H9 (cell line): ENCODE measurements around the gene JAG2. TPM values are rescaled to one million over a fixed set of nuclear protein-coding genes. Genes with fewer than 3 reads are reported as not detected.

Source experiments
- DNase-seq: peaks from one replicate; pipeline ENCODE4 v3.0.0-alpha.2; 2017
- H2AFZ ChIP-seq: one replicate; pipeline ENCODE4 v1.6.1; 2013; ENCODE audit warnings: mild to moderate bottlenecking, low read length, control low read depth, moderate library complexity
- H2AK5ac ChIP-seq: 2 replicates; pipeline ENCODE4 v1.6.1; 2013; ENCODE audit warnings: low read length, control low read depth, mixed read lengths; ENCODE audit not compliant: insufficient read length
- H2BK120ac ChIP-seq: one replicate; pipeline ENCODE4 v1.6.1; 2013; ENCODE audit warnings: low read depth, mild to moderate bottlenecking, low read length, control low read depth, inconsistent platforms; ENCODE audit not compliant: poor library complexity, severe bottlenecking
- H2BK12ac ChIP-seq: 2 replicates; pipeline ENCODE4 v1.6.1; 2013; ENCODE audit warnings: low read length, control low read depth, mixed read lengths, low read depth; ENCODE audit not compliant: insufficient read length
- H2BK15ac ChIP-seq: 2 replicates; pipeline ENCODE4 v1.6.1; 2013; ENCODE audit warnings: low read depth, low read length, control low read depth
- H2BK20ac ChIP-seq: one replicate; pipeline ENCODE4 v1.6.1; 2013; ENCODE audit warnings: low read depth, mild to moderate bottlenecking, low read length, control low read depth, inconsistent platforms; ENCODE audit not compliant: poor library complexity, severe bottlenecking
- H2BK5ac ChIP-seq: 2 replicates; pipeline ENCODE4 v1.6.1; 2013; ENCODE audit warnings: low read length, control low read depth, mixed read lengths; ENCODE audit not compliant: insufficient read length
- H3K14ac ChIP-seq: 2 replicates; pipeline ENCODE4 v1.6.1; 2013; ENCODE audit warnings: low read length, control low read depth; ENCODE audit not compliant: insufficient read depth
- H3K18ac ChIP-seq: 2 replicates; pipeline ENCODE4 v1.6.1; 2013; ENCODE audit warnings: low read depth, mild to moderate bottlenecking, mixed read lengths, low read length, control low read depth; ENCODE audit not compliant: insufficient read length
- H3K23ac ChIP-seq: 2 replicates; pipeline ENCODE4 v1.6.1; 2013; ENCODE audit warnings: low read length, control low read depth, mixed read lengths, low read depth; ENCODE audit not compliant: insufficient read length
- H3K23me2 ChIP-seq: 2 replicates; pipeline ENCODE4 v1.6.1; 2013; ENCODE audit warnings: low read depth, mild to moderate bottlenecking, mixed read lengths, low read length, control low read depth; ENCODE audit not compliant: insufficient read length, poor library complexity, severe bottlenecking
- H3K27ac ChIP-seq: 2 replicates; pipeline ENCODE4 v1.5.1; 2013; ENCODE audit warnings: low read length, control low read depth, mixed read lengths, low read depth; ENCODE audit not compliant: insufficient read length
- H3K27me3 ChIP-seq: 2 replicates; pipeline ENCODE4 v1.6.1; 2013; ENCODE audit warnings: low read length, control low read depth, inconsistent platforms; ENCODE audit not compliant: insufficient read depth
- H3K4ac ChIP-seq: 2 replicates; pipeline ENCODE4 v1.6.1; 2013; ENCODE audit warnings: low read depth, mild to moderate bottlenecking, control low read depth, inconsistent platforms, low read length, moderate library complexity
- H3K4me1 ChIP-seq: 2 replicates; pipeline ENCODE4 v1.6.1; 2013; ENCODE audit warnings: low read length, control low read depth, inconsistent platforms; ENCODE audit not compliant: insufficient read depth
- H3K4me2 ChIP-seq: 2 replicates; pipeline ENCODE4 v1.6.1; 2013; ENCODE audit warnings: low read length, control low read depth, mixed read lengths; ENCODE audit not compliant: insufficient read length, insufficient read depth
- H3K56ac ChIP-seq: 2 replicates; pipeline ENCODE4 v1.6.1; 2013; ENCODE audit warnings: low read depth, mild to moderate bottlenecking, mixed read lengths, low read length, control low read depth; ENCODE audit not compliant: insufficient read length
- H3K79me1 ChIP-seq: 2 replicates; pipeline ENCODE4 v1.6.1; 2013; ENCODE audit warnings: low read depth, mild to moderate bottlenecking, moderate library complexity, low read length, control low read depth, inconsistent platforms; ENCODE audit not compliant: insufficient read depth, poor library complexity, severe bottlenecking
- H3K79me2 ChIP-seq: 2 replicates; pipeline ENCODE4 v1.6.1; 2013; ENCODE audit warnings: low read length, control low read depth, inconsistent platforms; ENCODE audit not compliant: insufficient read depth
- H3K9ac ChIP-seq: 2 replicates; pipeline ENCODE4 v1.6.1; 2013; ENCODE audit warnings: low read length, control low read depth, mixed read lengths; ENCODE audit not compliant: insufficient read length; ENCODE audit errors: extremely low read depth
- H3K9me3 ChIP-seq: one replicate; pipeline ENCODE4 v1.6.1; 2013; ENCODE audit warnings: low read depth, low read length, inconsistent platforms; ENCODE audit not compliant: control insufficient read depth
- H3T11ph ChIP-seq: one replicate; pipeline ENCODE4 v1.6.1; 2013; ENCODE audit warnings: mild to moderate bottlenecking, low read length, control low read depth, inconsistent platforms
- H4K20me1 ChIP-seq: one replicate; pipeline ENCODE4 v1.6.1; 2013; ENCODE audit not compliant: control insufficient read depth, insufficient read length, insufficient read depth
- H4K5ac ChIP-seq: 2 replicates; pipeline ENCODE4 v1.6.1; 2013; ENCODE audit warnings: low read depth, mild to moderate bottlenecking, mixed read lengths, low read length, control low read depth; ENCODE audit not compliant: insufficient read length
- H4K8ac ChIP-seq: replicated peaks from 2 replicates; pipeline ENCODE4 v1.6.1; 2013; ENCODE audit warnings: low read length, control low read depth, mixed read lengths, low read depth; ENCODE audit not compliant: insufficient read length
- H4K91ac ChIP-seq: 2 replicates; pipeline ENCODE4 v1.6.1; 2013; ENCODE audit warnings: low read depth, mild to moderate bottlenecking, moderate library complexity, mixed read lengths, low read length, control low read depth; ENCODE audit not compliant: insufficient read length
- H3K27ac Mint-ChIP-seq, 3 experiments: 2 replicates in 2 of 3; 3 replicates in 1 of 3; pipeline ENCODE4 v1.8.0; 2020 to 2021; ENCODE audit warnings: mixed read lengths in 3 of 3, mild to moderate bottlenecking in 1 of 3, moderate library complexity in 1 of 3
- H3K27me3 Mint-ChIP-seq: 2 replicates; pipeline ENCODE4 v1.8.0; 2021; ENCODE audit warnings: low read depth, mild to moderate bottlenecking, moderate library complexity, mixed read lengths
- H3K36me3 Mint-ChIP-seq, 3 experiments: 2 replicates in 2 of 3; 3 replicates in 1 of 3; pipeline ENCODE4 v1.8.0; 2020 to 2021; ENCODE audit warnings: low read depth in 3 of 3, mixed read lengths in 3 of 3; ENCODE audit not compliant: insufficient read depth in 1 of 3
- H3K4me1 Mint-ChIP-seq, 2 experiments: 2 replicates each; pipeline ENCODE4 v1.8.0; 2020; ENCODE audit warnings: mixed read lengths in 2 of 2
- H3K4me3 Mint-ChIP-seq, 2 experiments: 2 replicates in 1 of 2; 3 replicates in 1 of 2; pipeline ENCODE4 v1.8.0; 2020 to 2021; ENCODE audit warnings: mild to moderate bottlenecking in 2 of 2, mixed read lengths in 2 of 2, moderate library complexity in 1 of 2
- H3K9me3 Mint-ChIP-seq, 2 experiments: 2 replicates in 1 of 2; 3 replicates in 1 of 2; pipeline ENCODE4 v1.8.0; 2020; ENCODE audit warnings: mild to moderate bottlenecking in 2 of 2, mixed read lengths in 2 of 2, moderate library complexity in 1 of 2
- CTCF ChIP-seq: fragments of 200-600 bp; sonication (generic); conservative IDR thresholded peaks from 3 replicates; pipeline ENCODE4 v1.8.0; 2021; ENCODE audit warnings: antibody characterized with exemption, mild to moderate bottlenecking
- WGBS: extraction: QIAGEN DNeasy Blood & Tissue Kit; methylation state at CpG from one replicate; pipeline ENCODE4 v1.1.7; 2013; ENCODE audit warnings: missing lambda C conversion rate, low lambda C conversion rate, mixed read lengths; ENCODE audit not compliant: insufficient read length; ENCODE audit errors: extremely low coverage; 5-methylcytosine and 5-hydroxymethylcytosine counted together
- total RNA-seq: library from RNA; stranded (reverse); gene quantifications from 2 replicates; pipeline ENCODE4 v1.2.1, GENCODE V29; 2021

The JAG2 gene
- total RNA-seq, 1 experiment from 2014 or later, result 11.4 TPM

GRCh38 chr14:105141026-105141425 lies 27.6 kb downstream of the JAG2 start:
- no peak overlapping the region for H4K8ac ChIP-seq
- no CpG with 5 or more reads among the region's 6 CpGs for WGBS
- no peak overlapping the region for H3K18ac ChIP-seq
- Mint-ChIP-seq H3K27me3 (no peaks in the 10 kb centered on the region; the same call in 1 of the 2 replicates), H3K27ac (no peak overlapping the region), H3K4me1 (peaks cover 0 to 4% of the 10 kb centered on the region in 2 experiments; a peak in 1 of 4 replicates), H3K36me3 (peaks cover 0 to 19% (median 10%) of the 10 kb centered on the region in 3 experiments; a peak in 4 of 7 replicates), H3K9me3 (peaks cover 7 to 17% of the 10 kb centered on the region in 2 experiments), H3K4me3 (no peak overlapping the region)
- H2AFZ ChIP-seq, result no peak overlapping the region
- H2AK5ac ChIP-seq, result no peak overlapping the region
- H4K91ac ChIP-seq, result no peak overlapping the region
- H3K4ac ChIP-seq, result no peak overlapping the region
- H2BK20ac ChIP-seq, result no peak overlapping the region
- H4K20me1 ChIP-seq, result no peaks in the 10 kb centered on the region
- no peaks in the 10 kb centered on the region for H3K27me3 ChIP-seq
- no peak overlapping the region for H3K56ac ChIP-seq
- H3K9ac ChIP-seq, result no peak overlapping the region
- no peaks in the 10 kb centered on the region for H3K4me1 ChIP-seq
- H2BK120ac ChIP-seq, result no peak overlapping the region
- H3K23ac ChIP-seq, result no peak overlapping the region
- no peaks in the 10 kb centered on the region for H3K79me2 ChIP-seq
- no peak overlapping the region for H2BK5ac ChIP-seq
- no peak overlapping the region for H2BK12ac ChIP-seq
- no peaks in the 10 kb centered on the region for H3K79me1 ChIP-seq
- DNase-seq, result peak; percentile 11
- no peak overlapping the region for H3K27ac ChIP-seq
- H3T11ph ChIP-seq, result no peak overlapping the region
- no peak overlapping the region for H2BK15ac ChIP-seq
- H3K4me2 ChIP-seq, result no peak overlapping the region
- H4K5ac ChIP-seq, result no peak overlapping the region
- H3K14ac ChIP-seq, result no peak overlapping the region
- TF ChIP-seq CTCF, result no peak
- no peaks in the 10 kb centered on the region for H3K23me2 ChIP-seq
- no peaks in the 10 kb centered on the region for H3K9me3 ChIP-seq
